Caco-2 (cell line): Measurements from ENCODE around the gene SSB. TPM values are rescaled to one million over a fixed set of nuclear protein-coding genes. Genes with fewer than 3 reads are reported as not detected.
A peak's percentile ranks its signal among the peaks of the same experiment; 100 is the strongest.

Source experiments
- BruUV-seq: library from RNA; stranded (reverse); fragments of 400-500 nt; replicated peaks from 2 replicates; lab custom pipeline; 2021; lab: Mats Ljungman, UMichigan
- CTCF ChIA-PET: fragments of 300-600 bp; sonication (Branson Sonifier 250); formaldehyde crosslinking; loops from one replicate; lab custom pipeline; 2022; ENCODE audit warnings: antibody characterized with exemption; lab: Charles Lee
- POLR2A ChIA-PET: fragments of 300-600 bp; sonication (Branson Sonifier 250); formaldehyde crosslinking; loops from one replicate; lab custom pipeline; 2022; ENCODE audit warnings: antibody characterized with exemption; lab: Charles Lee
- DNase-seq, 2 experiments: peaks; one replicate each; pipeline versions ENCODE4 v3.0.0 to v3.0.0-alpha.2; 2020 to 2022
- H3K27me3 ChIP-seq: replicated peaks from 2 replicates; pipeline ENCODE4 v1.6.0; 2011; ENCODE audit warnings: low read length; ENCODE audit not compliant: control insufficient read depth, insufficient read depth
- H3K36me3 ChIP-seq: 2 replicates; pipeline ENCODE4 v1.5.1; 2011; ENCODE audit warnings: low read length; ENCODE audit not compliant: control insufficient read depth, insufficient read depth
- H3K4me1 ChIP-seq: fragments of 250-450 bp; sonication (Bioruptor Pico); 2 replicates; pipeline ENCODE4 v1.5.1; 2020; ENCODE audit warnings: mild to moderate bottlenecking
- H3K4me3 ChIP-seq: 2 replicates; pipeline ENCODE4 v1.5.1; 2011; ENCODE audit warnings: low read depth, mild to moderate bottlenecking, control low read depth, low read length
- H3K9me3 ChIP-seq: fragments of 250-450 bp; sonication (Bioruptor Pico); 2 replicates; pipeline ENCODE4 v1.5.1; 2020; ENCODE audit warnings: mild to moderate bottlenecking, moderate library complexity
- H3K27ac Mint-ChIP-seq: one replicate; pipeline ENCODE4 v1.8.0; 2022; ENCODE audit warnings: mixed read lengths; ENCODE audit not compliant: unreplicated experiment
- H3K27me3 Mint-ChIP-seq: one replicate; pipeline ENCODE4 v1.8.0; 2022; ENCODE audit warnings: mixed read lengths; ENCODE audit not compliant: insufficient read depth, unreplicated experiment
- H3K36me3 Mint-ChIP-seq: one replicate; pipeline ENCODE4 v1.8.0; 2022; ENCODE audit warnings: mild to moderate bottlenecking, mixed read lengths; ENCODE audit not compliant: insufficient read depth, unreplicated experiment
- H3K4me1 Mint-ChIP-seq: one replicate; pipeline ENCODE4 v1.8.0; 2022; ENCODE audit warnings: low read depth, mixed read lengths; ENCODE audit not compliant: unreplicated experiment
- H3K4me3 Mint-ChIP-seq: one replicate; pipeline ENCODE4 v1.8.0; 2022; ENCODE audit warnings: mild to moderate bottlenecking, moderate library complexity, mixed read lengths; ENCODE audit not compliant: unreplicated experiment
- H3K9me3 Mint-ChIP-seq: one replicate; pipeline ENCODE4 v1.8.0; 2022; ENCODE audit warnings: mixed read lengths; ENCODE audit not compliant: unreplicated experiment
- intact Hi-C: fragments of 100-400 bp; cut with micrococcal nuclease; formaldehyde crosslinking; loops from one replicate; pipeline ENCODE4 v1.10.0; 2022; ENCODE audit not compliant: unreplicated experiment
- total RNA-seq: library from RNA; stranded (reverse); gene quantifications from 2 replicates; pipeline ENCODE4 v1.2.3, GENCODE V29; 2022
- TF ChIP-seq, protein P1 (sequence below), 2 experiments: fragments of 200-600 bp in 1 of 2; IDR thresholded peaks; 1 replicate in 1 of 2; 2 replicates in 1 of 2; pipeline versions ENCODE4 v1.5.1 to v1.8.0; 2011 to 2022; ENCODE audit warnings: antibody characterized with exemption in 1 of 2, control low read depth in 1 of 2, inconsistent platforms in 1 of 2, low read depth in 1 of 2, low read length in 1 of 2, mild to moderate bottlenecking in 1 of 2, moderate library complexity in 1 of 2; ENCODE audit not compliant: insufficient read depth in 1 of 2, severe bottlenecking in 1 of 2, unreplicated experiment in 1 of 2

The SSB gene
- total RNA-seq, 1 experiment from 2014 or later, result 215 TPM

DNA sequence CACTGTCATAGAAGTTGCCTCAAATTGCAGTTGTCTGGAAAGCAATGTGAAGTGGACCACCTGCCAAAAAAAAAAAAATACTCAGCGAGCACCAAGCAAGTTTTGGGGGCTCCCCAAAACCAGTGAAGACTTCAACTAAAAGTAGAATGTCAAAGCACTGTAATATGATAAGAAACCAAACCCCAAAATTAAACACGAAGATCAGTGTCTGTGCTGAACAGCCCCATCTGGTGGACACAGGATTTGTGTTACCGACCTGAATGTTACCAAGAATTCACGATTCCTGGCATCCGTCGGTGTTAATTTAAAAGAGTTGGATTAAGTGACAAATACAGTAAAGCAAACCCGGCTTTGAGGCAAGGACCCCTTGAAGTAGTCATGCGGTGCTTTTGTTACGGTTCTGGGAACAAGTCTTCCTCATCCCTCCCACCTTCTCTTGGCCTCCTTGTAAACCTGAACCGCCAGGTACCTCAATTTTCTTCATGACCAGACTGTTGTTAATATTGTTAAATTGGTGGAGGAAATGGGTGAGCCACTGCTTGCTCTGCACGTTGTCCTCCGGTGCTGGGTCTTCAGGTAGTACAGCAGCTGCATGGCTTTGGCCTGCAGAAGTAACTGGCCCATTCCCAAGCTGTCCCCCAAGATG is 31.3 kb upstream of the SSB start:
- H3K4me3 Mint-ChIP-seq, result no peak overlapping the region
- ChIA-PET POLR2A (no interaction called here), CTCF (no interaction called here)
- no peaks in the 10 kb centered on the region for H3K27me3 Mint-ChIP-seq
- H3K36me3 Mint-ChIP-seq, result no peaks in the 10 kb centered on the region
- H3K9me3 ChIP-seq, result no peaks in the 10 kb centered on the region
- peaks cover 1% of the 10 kb centered on the region; the same call in 1 of the 2 replicates for H3K4me1 ChIP-seq
- no peak overlapping the region for H3K4me3 ChIP-seq
- H3K4me1 Mint-ChIP-seq, result peaks cover 7% of the 10 kb centered on the region
- TF ChIP-seq, protein P1, sequence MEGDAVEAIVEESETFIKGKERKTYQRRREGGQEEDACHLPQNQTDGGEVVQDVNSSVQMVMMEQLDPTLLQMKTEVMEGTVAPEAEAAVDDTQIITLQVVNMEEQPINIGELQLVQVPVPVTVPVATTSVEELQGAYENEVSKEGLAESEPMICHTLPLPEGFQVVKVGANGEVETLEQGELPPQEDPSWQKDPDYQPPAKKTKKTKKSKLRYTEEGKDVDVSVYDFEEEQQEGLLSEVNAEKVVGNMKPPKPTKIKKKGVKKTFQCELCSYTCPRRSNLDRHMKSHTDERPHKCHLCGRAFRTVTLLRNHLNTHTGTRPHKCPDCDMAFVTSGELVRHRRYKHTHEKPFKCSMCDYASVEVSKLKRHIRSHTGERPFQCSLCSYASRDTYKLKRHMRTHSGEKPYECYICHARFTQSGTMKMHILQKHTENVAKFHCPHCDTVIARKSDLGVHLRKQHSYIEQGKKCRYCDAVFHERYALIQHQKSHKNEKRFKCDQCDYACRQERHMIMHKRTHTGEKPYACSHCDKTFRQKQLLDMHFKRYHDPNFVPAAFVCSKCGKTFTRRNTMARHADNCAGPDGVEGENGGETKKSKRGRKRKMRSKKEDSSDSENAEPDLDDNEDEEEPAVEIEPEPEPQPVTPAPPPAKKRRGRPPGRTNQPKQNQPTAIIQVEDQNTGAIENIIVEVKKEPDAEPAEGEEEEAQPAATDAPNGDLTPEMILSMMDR (IDR thresholded peaks at IDR 0.05; ENCODE audit: insufficient read depth in 1 of 2, low read depth in 1 of 2, low read length in 1 of 2, severe bottlenecking in 1 of 2, unreplicated experiment in 1 of 2), result peak; percentile 63 to 66
- H3K36me3 ChIP-seq, result no peaks in the 10 kb centered on the region
- intact Hi-C loops, result no loop called here
- BruUV-seq, result no TSS peak
- H3K27me3 ChIP-seq, result no peaks in the 10 kb centered on the region
- H3K27ac Mint-ChIP-seq, result no peak overlapping the region
- no peaks in the 10 kb centered on the region for H3K9me3 Mint-ChIP-seq
- DNase-seq, result peak in 1 of 2 experiments; percentile 57

DNA sequence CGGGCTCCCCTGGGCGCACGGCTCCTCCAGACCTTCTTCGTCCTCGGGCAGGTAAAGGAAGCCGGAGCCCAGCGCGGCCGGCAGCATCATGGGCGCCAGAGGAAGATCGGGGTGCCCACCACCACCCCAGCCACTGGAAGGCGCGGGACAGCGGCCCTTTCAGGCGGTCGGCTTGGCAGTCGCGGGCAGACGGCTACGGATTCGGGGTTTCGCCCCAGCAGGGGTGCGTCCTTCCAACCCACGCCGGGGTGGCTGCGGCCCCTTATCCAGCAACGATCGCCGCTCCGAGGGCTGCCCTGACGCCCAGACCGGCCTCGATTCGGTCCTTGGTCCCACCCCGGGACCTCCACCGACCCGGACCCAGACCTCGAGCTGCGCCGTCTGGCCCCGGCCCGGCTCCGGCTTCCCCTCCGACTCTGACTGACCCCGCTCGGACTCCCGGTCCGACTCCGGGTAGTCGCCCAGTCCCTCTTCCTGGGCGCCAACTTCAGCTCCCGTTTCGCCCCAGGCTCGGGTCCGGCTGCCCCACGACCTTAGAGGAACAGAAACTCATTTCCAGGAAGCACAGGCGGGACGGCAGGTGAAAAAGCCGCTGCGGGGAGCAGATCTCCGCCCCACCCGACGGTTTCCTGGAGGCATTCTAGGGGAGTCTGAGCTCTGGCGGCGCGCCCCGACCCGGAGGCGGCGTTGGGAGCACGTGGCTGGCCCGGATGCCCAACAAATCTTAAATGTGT is 30.2 kb upstream of the SSB start:
- CTCF ChIA-PET, result interaction anchor here (0.6 kb wide), 1 partner anchor 78 kb away, joined by 3 read pairs; no protein-coding TSS in a partner anchor
- TF ChIP-seq, protein P1 (IDR thresholded peaks at IDR 0.05; ENCODE audit: insufficient read depth in 1 of 2, low read depth in 1 of 2, low read length in 1 of 2, severe bottlenecking in 1 of 2, unreplicated experiment in 1 of 2), result no peak
- BruUV-seq, result no TSS peak

DNA sequence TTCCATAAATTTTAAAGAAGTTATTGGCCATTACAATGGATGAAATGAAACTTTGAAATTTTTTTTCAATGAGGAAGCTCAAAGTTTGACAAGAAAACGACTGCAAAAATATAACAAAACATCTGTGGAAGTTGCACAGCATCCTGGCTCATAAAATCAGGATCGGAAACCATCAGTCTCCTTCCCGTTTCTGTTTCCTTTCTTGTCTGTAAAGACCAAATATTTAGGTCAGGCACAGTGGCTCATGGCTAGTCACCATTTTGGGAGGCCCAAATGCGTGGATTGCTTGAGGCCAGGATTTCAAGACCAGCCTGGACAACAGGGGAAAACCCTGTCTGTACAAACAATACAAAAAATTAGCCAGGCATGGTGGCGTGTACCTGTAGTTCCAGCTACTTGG is 27.6 kb upstream of the SSB start:
- no peaks in the 10 kb centered on the region for H3K36me3 Mint-ChIP-seq
- intact Hi-C loops, result no loop called here
- H3K4me3 Mint-ChIP-seq, result no peak overlapping the region
- Histone ChIP-seq H3K4me1 (no peaks in the 10 kb centered on the region), H3K9me3 (no peaks in the 10 kb centered on the region), H3K4me3 (no peak overlapping the region), H3K27me3 (no peaks in the 10 kb centered on the region), H3K36me3 (no peaks in the 10 kb centered on the region)
- H3K9me3 Mint-ChIP-seq, result no peaks in the 10 kb centered on the region
- no peak overlapping the region for H3K27ac Mint-ChIP-seq
- BruUV-seq, result no TSS peak
- H3K4me1 Mint-ChIP-seq, result no peaks in the 10 kb centered on the region
- CTCF ChIA-PET, result interaction anchor here (0.9 to 1.0 kb wide), 2 partner anchors 11 to 19 kb away, joined by 3 to 9 read pairs; no protein-coding TSS in a partner anchor
- no peaks in the 10 kb centered on the region for H3K27me3 Mint-ChIP-seq
- TF ChIP-seq, protein P1 (IDR thresholded peaks at IDR 0.05; ENCODE audit: insufficient read depth in 1 of 2, low read depth in 1 of 2, low read length in 1 of 2, severe bottlenecking in 1 of 2, unreplicated experiment in 1 of 2), result no peak
- POLR2A ChIA-PET, result interaction anchor here (0.6 kb wide), 1 partner anchor 76 kb away, joined by 6 read pairs; no protein-coding TSS in a partner anchor
- no peak for DNase-seq

More for the DNA sequence above, 30.2 kb upstream of the SSB start:
- no peaks in the 10 kb centered on the region for H3K36me3 ChIP-seq
- Mint-ChIP-seq H3K27me3 (no peaks in the 10 kb centered on the region), H3K36me3 (no peaks in the 10 kb centered on the region), H3K4me3 (no peak overlapping the region), H3K4me1 (no peaks in the 10 kb centered on the region), H3K9me3 (no peaks in the 10 kb centered on the region), H3K27ac (no peak overlapping the region)
- POLR2A ChIA-PET, result no interaction called here
- no peaks in the 10 kb centered on the region for H3K9me3 ChIP-seq
- DNase-seq, result no peak
- no peak overlapping the region for H3K4me3 ChIP-seq
- H3K4me1 ChIP-seq, result no peaks in the 10 kb centered on the region
- H3K27me3 ChIP-seq, result no peaks in the 10 kb centered on the region
- intact Hi-C loops, result no loop called here
